RWPE1 (cell line): ENCODE results near the gene FEZF1.

ENCODE experiments used
- CTCF ChIA-PET: fragments of 350-600 bp; sonication (Branson Sonifier 250); formaldehyde crosslinking; extraction: SDS; loops from one replicate; lab custom pipeline; 2021; lab: Yijun Ruan, JAX
- POLR2A ChIA-PET: fragments of 400-600 bp; formaldehyde crosslinking; extraction: SDS; loops from one replicate; lab custom pipeline; 2020; ENCODE audit warnings: antibody characterized with exemption; ENCODE audit not compliant: low non-redundant PET; lab: Yijun Ruan, JAX
- DNase-seq: peaks from one replicate; pipeline ENCODE4 v3.0.0; 2012; ENCODE audit warnings: low spot score
- H3K27ac ChIP-seq: fragments of 450-650 bp; 2 replicates; pipeline ENCODE4 v1.5.1; 2017
- TF ChIP-seq, protein P1 (sequence below): fragments of 450-650 bp; conservative IDR thresholded peaks from 2 replicates; pipeline ENCODE4 v1.5.1; 2017; ENCODE audit warnings: low read depth, mild to moderate bottlenecking

The FEZF1 gene

DNA sequence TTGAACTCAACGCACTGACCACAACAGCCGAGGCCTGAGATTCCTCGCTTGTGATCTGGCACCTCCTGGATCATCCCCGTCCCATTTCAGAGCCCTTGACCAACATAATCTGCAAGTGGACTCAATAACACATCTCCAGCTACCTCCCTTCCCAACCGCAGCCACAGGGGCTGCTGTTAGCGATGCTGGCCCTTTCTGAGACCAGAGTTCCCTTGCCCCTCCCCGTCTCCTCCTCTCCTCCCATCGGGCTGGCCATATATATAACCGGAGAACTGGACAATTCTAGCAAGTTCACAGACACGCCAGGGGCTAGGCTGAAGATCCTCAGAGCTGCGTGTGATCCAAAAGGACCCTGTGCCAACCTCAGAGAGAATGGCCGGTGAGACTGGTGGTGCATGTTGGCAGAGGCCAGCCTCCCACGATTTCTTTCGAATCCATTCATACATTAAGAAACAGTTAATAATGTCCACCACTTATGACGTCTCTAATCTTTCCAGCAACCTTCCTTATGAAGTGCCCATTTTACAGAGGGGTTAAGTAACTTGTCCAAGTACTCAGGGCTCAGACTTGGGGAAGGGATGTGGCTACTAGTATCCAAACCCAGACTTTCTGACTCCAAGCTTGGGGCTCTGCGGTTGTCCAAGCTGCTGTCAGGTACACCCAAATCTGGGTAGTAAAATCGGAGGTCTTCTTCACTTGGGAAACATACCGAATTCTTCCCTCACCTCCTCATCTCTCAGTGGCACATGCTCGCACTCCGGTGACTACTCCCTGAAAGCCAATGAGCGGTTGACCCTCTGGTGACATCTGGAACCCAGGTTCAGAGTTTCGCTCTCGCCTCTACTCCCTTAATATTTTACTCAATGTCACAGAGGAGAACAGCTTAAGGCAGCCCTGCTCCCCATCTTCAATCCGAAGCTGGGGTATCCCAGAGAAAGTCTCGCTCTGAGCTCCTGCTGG lies 11.2 kb upstream of the FEZF1 start:
- ChIA-PET POLR2A (no interaction called here), CTCF (no interaction called here)
- no peak for DNase-seq
- TF ChIP-seq, protein P1, sequence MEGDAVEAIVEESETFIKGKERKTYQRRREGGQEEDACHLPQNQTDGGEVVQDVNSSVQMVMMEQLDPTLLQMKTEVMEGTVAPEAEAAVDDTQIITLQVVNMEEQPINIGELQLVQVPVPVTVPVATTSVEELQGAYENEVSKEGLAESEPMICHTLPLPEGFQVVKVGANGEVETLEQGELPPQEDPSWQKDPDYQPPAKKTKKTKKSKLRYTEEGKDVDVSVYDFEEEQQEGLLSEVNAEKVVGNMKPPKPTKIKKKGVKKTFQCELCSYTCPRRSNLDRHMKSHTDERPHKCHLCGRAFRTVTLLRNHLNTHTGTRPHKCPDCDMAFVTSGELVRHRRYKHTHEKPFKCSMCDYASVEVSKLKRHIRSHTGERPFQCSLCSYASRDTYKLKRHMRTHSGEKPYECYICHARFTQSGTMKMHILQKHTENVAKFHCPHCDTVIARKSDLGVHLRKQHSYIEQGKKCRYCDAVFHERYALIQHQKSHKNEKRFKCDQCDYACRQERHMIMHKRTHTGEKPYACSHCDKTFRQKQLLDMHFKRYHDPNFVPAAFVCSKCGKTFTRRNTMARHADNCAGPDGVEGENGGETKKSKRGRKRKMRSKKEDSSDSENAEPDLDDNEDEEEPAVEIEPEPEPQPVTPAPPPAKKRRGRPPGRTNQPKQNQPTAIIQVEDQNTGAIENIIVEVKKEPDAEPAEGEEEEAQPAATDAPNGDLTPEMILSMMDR: no peak
- no peak overlapping the region for H3K27ac ChIP-seq

DNA sequence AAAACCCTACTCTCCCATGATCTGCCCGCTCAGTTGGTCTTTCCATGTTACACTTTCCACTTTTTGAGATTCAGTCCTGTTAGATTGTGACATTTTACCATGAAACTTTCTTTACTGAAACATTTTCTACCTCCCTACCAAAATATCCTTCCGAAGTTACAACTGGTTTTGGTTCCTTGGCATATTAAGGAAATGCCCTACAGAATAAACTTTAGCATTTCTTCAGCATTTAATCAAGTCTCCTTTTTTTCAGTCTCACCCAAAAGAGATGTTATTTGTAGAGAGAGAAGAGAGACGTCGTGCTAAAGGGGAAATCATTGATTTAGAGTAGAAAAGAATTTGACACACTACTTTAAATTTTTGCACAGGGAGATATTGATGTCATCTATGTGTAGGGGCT lies 9.7 kb upstream of the FEZF1 start:
- DNase-seq: no peak
- POLR2A ChIA-PET: no interaction called here
- H3K27ac ChIP-seq: no peak overlapping the region
- CTCF ChIA-PET: no interaction called here
- TF ChIP-seq, protein P1: no peak

DNA sequence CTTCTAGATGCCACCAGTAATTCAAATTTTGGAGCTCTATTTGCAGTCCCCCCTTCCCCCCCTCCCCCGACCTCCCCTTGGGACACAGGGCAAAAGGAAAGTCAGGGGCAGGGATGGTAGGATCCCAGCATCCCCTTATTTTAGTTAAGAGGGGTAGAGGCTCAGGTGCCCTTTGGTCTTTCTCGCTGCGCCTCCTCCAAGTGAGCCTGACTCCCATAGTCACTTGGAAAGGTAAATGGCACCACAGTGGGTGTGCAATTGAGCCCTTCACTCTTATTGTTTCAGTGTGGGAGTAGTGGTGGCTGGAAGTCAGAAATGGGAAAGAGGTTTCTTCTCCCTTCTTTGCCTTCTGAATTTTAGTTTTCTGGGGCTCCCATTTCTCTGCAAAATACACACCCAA lies 8.2 kb upstream of the FEZF1 start:
- no peak for DNase-seq
- H3K27ac ChIP-seq: no peak overlapping the region
- TF ChIP-seq, protein P1: no peak
- CTCF ChIA-PET: interaction anchor here (0.8 kb wide), 1 partner anchor 1967 kb away, joined by 3 read pairs; no protein-coding TSS in a partner anchor
- POLR2A ChIA-PET: no interaction called here

DNA sequence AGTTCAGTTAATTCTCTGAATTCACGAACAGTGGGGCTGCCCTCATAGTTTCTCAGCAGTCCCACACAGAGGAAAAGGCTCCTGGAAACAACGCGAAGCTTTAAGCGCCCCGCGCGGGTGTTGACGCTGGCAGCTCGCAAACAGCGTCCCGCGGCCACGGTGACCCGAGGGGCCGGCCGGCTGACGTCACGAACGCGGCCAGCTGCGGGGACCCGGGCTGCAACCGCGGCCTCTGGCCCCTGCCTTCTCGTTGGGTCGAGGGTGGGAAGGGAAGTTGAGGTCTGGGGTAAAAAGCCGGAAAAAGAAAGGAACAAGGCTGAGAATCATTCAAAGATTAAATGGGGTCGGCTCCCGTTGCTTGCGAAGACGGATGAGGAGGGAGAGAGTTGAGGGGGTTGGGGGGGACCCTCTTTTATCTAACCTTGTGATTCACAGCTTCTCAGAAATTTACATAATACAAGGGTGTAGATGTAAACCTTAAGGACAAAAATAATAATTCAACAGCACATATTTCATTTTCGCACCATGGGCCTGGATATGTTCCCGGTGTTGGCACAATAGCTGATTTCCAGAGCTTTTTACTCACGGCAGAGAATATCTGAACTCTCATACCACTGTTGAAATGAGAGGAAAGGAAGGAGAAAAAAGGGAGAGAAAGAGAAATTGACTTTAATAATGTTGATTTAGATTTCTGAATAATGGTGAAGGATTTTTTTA lies 7.3 kb upstream of the FEZF1 start:
- no peak for DNase-seq
- ChIA-PET CTCF (interaction anchor here (0.6 kb wide), 1 partner anchor 603 kb away, joined by 3 read pairs; no protein-coding TSS in a partner anchor), POLR2A (no interaction called here)
- TF ChIP-seq, protein P1: no peak
- no peak overlapping the region for H3K27ac ChIP-seq

DNA sequence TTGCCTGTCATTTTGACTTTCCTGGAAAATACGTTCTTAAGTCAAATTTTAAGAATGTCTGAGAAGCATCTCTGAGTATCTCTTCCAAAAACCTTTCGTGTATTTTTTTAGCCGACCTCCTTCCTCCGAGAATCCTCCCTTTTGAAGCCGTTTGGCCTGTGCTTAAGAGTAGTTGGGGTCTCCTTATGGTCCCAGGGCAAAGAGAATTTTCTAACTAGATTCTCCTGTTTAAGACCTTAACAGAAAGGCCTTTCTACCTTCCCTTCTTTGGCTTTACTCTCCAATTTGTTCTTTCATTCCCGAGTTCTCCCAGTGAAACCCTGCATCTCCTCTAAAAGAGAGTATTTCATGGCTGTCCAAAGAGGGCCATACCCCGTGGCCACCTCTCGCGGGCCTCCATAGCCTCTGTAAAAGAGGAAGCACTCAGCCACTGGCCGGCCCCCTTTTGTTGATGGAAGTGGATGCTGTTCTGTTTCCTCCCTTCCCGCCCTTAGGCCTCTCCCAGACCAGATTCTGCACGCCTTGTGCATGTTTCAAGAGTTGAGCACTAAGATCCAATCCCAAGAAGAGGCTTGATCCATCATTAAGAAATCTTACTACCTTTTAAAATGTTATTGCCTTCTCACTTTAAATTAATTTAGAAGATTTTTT lies 6.6 kb upstream of the FEZF1 start:
- POLR2A ChIA-PET: no interaction called here
- no peak overlapping the region for H3K27ac ChIP-seq
- CTCF ChIA-PET: no interaction called here
- DNase-seq: no peak
- TF ChIP-seq, protein P1: no peak
